ENCODE results near the gene KRTAP5-5.
"Not testable (repeated sequence)": the region's sequence is repeated elsewhere in the genome, so short reads cannot be mapped to it uniquely, and the experiment has no call there.

- TF ChIP-seq CTCF (IDR thresholded peaks at IDR 0.05; ENCODE audit: low read length); EZH2 (IDR thresholded peaks at IDR 0.05; ENCODE audit: borderline replicate concordance, low read length): not testable (repeated sequence)
Observed at GRCh38 chr11:1601663-1602062, 27.9 kb upstream of the KRTAP5-5 start.

All from OCI-LY1 (cell line).